Caco-2 (cell line): ENCODE data around the gene IL21R. TPM values are rescaled to one million over a fixed set of nuclear protein-coding genes. Genes with fewer than 3 reads are reported as not detected.
A peak's percentile ranks its signal among the peaks of the same experiment; 100 is the strongest.

ENCODE experiments used
- Bru-seq: library from RNA; stranded (reverse); fragments of 400-500 nt; gene quantifications from one replicate; lab custom pipeline; 2021; lab: Mats Ljungman, UMichigan
- BruChase-seq, 2 experiments: library from RNA; stranded (reverse); fragments of 400-500 nt; gene quantifications; one replicate each; lab custom pipeline; 2021; lab: Mats Ljungman, UMichigan
- BruUV-seq: library from RNA; stranded (reverse); fragments of 400-500 nt; replicated peaks from 2 replicates; lab custom pipeline; 2021; lab: Mats Ljungman, UMichigan
- CTCF ChIA-PET: fragments of 300-600 bp; sonication (Branson Sonifier 250); formaldehyde crosslinking; loops from one replicate; lab custom pipeline; 2022; ENCODE audit warnings: antibody characterized with exemption; lab: Charles Lee
- POLR2A ChIA-PET: fragments of 300-600 bp; sonication (Branson Sonifier 250); formaldehyde crosslinking; loops from one replicate; lab custom pipeline; 2022; ENCODE audit warnings: antibody characterized with exemption; lab: Charles Lee
- DNase-seq, 2 experiments: peaks; one replicate each; pipeline versions ENCODE4 v3.0.0 to v3.0.0-alpha.2; 2020 to 2022
- H3K27me3 ChIP-seq: replicated peaks from 2 replicates; pipeline ENCODE4 v1.6.0; 2011; ENCODE audit warnings: low read length; ENCODE audit not compliant: control insufficient read depth, insufficient read depth
- H3K36me3 ChIP-seq: 2 replicates; pipeline ENCODE4 v1.5.1; 2011; ENCODE audit warnings: low read length; ENCODE audit not compliant: control insufficient read depth, insufficient read depth
- H3K4me1 ChIP-seq: fragments of 250-450 bp; sonication (Bioruptor Pico); 2 replicates; pipeline ENCODE4 v1.5.1; 2020; ENCODE audit warnings: mild to moderate bottlenecking
- H3K4me3 ChIP-seq: 2 replicates; pipeline ENCODE4 v1.5.1; 2011; ENCODE audit warnings: low read depth, mild to moderate bottlenecking, control low read depth, low read length
- H3K9me3 ChIP-seq: fragments of 250-450 bp; sonication (Bioruptor Pico); 2 replicates; pipeline ENCODE4 v1.5.1; 2020; ENCODE audit warnings: mild to moderate bottlenecking, moderate library complexity
- H3K27ac Mint-ChIP-seq: one replicate; pipeline ENCODE4 v1.8.0; 2022; ENCODE audit warnings: mixed read lengths; ENCODE audit not compliant: unreplicated experiment
- H3K27me3 Mint-ChIP-seq: one replicate; pipeline ENCODE4 v1.8.0; 2022; ENCODE audit warnings: mixed read lengths; ENCODE audit not compliant: insufficient read depth, unreplicated experiment
- H3K36me3 Mint-ChIP-seq: one replicate; pipeline ENCODE4 v1.8.0; 2022; ENCODE audit warnings: mild to moderate bottlenecking, mixed read lengths; ENCODE audit not compliant: insufficient read depth, unreplicated experiment
- H3K4me1 Mint-ChIP-seq: one replicate; pipeline ENCODE4 v1.8.0; 2022; ENCODE audit warnings: low read depth, mixed read lengths; ENCODE audit not compliant: unreplicated experiment
- H3K4me3 Mint-ChIP-seq: one replicate; pipeline ENCODE4 v1.8.0; 2022; ENCODE audit warnings: mild to moderate bottlenecking, moderate library complexity, mixed read lengths; ENCODE audit not compliant: unreplicated experiment
- H3K9me3 Mint-ChIP-seq: one replicate; pipeline ENCODE4 v1.8.0; 2022; ENCODE audit warnings: mixed read lengths; ENCODE audit not compliant: unreplicated experiment
- intact Hi-C: fragments of 100-400 bp; cut with micrococcal nuclease; formaldehyde crosslinking; loops from one replicate; pipeline ENCODE4 v1.10.0; 2022; ENCODE audit not compliant: unreplicated experiment
- long read RNA-seq: library from polyadenylated mRNA; stranded (forward); transcript quantifications from one replicate; pipeline ENCODE4 v2.0.0, GENCODE V29; 2022
- total RNA-seq: library from RNA; stranded (reverse); gene quantifications from 2 replicates; pipeline ENCODE4 v1.2.3, GENCODE V29; 2022
- TF ChIP-seq, protein P1 (sequence below), 2 experiments: fragments of 200-600 bp in 1 of 2; IDR thresholded peaks; 1 replicate in 1 of 2; 2 replicates in 1 of 2; pipeline versions ENCODE4 v1.5.1 to v1.8.0; 2011 to 2022; ENCODE audit warnings: antibody characterized with exemption in 1 of 2, control low read depth in 1 of 2, inconsistent platforms in 1 of 2, low read depth in 1 of 2, low read length in 1 of 2, mild to moderate bottlenecking in 1 of 2, moderate library complexity in 1 of 2; ENCODE audit not compliant: insufficient read depth in 1 of 2, severe bottlenecking in 1 of 2, unreplicated experiment in 1 of 2

Gene IL21R
- total RNA-seq (0.07 and 0.12 TPM in 2 replicates), Bru-seq, nascent RNA (percentile 15 among the genes with signal in this experiment), BruChase-seq, experiment 1, labeled RNA remaining after a 2-hour chase (percentile 5 among the genes with signal in this experiment), BruChase-seq, experiment 2, labeled RNA remaining after a 6-hour chase (percentile 8 among the genes with signal in this experiment)
- long read RNA-seq, partial matches to known transcripts: 0 of 2 reads
- long read RNA-seq, other reads (novel, unspliced or antisense): 0 of 2 reads

DNA sequence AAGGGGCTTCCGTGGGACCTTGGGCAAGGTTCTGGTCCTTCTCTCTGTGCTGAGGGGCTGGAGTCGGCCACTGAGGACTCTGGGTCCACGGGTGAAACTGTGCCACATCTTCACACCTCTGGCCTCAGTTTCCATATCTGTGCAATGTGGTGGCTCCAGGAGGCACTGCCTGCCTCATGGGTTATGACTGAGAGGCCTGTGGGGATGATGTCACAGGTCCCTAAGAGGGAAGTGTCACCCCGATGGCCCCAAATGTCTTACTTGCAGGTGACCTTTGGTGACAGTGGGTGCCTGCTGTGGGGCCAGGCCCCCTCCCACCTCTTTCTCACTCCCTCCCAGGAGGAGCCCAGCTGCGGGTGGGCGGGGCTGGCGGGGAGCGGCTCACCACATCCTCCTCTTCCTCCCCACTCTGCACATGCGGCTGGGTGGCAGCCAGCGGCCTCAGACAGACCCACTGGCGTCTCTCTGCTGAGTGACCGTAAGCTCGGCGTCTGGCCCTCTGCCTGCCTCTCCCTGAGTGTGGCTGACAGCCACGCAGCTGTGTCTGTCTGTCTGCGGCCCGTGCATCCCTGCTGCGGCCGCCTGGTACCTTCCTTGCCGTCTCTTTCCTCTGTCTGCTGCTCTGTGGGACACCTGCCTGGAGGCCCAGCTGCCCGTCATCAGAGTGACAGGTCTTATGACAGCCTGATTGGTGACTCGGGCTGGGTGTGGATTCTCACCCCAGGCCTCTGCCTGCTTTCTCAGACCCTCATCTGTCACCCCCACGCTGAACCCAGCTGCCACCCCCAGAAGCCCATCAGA lies at the start of gene IL21R:
Gene IL21R, plus strand, starts transcription at position 407 of the 801 bp plus-strand sequence. CDS start 27,898 bp downstream, outside the sequence.
- ChIA-PET POLR2A (interaction anchor here (0.6 kb wide), 1 partner anchor 224 kb away, joined by 6 read pairs; no protein-coding TSS in a partner anchor), CTCF (no interaction called here)
- no peak for DNase-seq
- Mint-ChIP-seq H3K4me3 (no peak within 1 kb of the TSS), H3K9me3 (no peaks in the 10 kb centered on the region), H3K36me3 (no peaks in the 10 kb centered on the region), H3K27me3 (no peaks in the 10 kb centered on the region), H3K27ac (no peak within 1 kb of the TSS), H3K4me1 (no peaks in the 10 kb centered on the region)
- H3K36me3 ChIP-seq: no peaks in the 10 kb centered on the region
- intact Hi-C loops: no loop called here
- no peaks in the 10 kb centered on the region for H3K27me3 ChIP-seq
- no peaks in the 10 kb centered on the region for H3K9me3 ChIP-seq
- H3K4me1 ChIP-seq: no peaks in the 10 kb centered on the region
- TF ChIP-seq, protein P1, sequence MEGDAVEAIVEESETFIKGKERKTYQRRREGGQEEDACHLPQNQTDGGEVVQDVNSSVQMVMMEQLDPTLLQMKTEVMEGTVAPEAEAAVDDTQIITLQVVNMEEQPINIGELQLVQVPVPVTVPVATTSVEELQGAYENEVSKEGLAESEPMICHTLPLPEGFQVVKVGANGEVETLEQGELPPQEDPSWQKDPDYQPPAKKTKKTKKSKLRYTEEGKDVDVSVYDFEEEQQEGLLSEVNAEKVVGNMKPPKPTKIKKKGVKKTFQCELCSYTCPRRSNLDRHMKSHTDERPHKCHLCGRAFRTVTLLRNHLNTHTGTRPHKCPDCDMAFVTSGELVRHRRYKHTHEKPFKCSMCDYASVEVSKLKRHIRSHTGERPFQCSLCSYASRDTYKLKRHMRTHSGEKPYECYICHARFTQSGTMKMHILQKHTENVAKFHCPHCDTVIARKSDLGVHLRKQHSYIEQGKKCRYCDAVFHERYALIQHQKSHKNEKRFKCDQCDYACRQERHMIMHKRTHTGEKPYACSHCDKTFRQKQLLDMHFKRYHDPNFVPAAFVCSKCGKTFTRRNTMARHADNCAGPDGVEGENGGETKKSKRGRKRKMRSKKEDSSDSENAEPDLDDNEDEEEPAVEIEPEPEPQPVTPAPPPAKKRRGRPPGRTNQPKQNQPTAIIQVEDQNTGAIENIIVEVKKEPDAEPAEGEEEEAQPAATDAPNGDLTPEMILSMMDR (IDR thresholded peaks at IDR 0.05; ENCODE audit: insufficient read depth in 1 of 2, low read depth in 1 of 2, low read length in 1 of 2, severe bottlenecking in 1 of 2, unreplicated experiment in 1 of 2): no peak
- no peak within 1 kb of the TSS for H3K4me3 ChIP-seq
- no TSS peak for BruUV-seq

DNA sequence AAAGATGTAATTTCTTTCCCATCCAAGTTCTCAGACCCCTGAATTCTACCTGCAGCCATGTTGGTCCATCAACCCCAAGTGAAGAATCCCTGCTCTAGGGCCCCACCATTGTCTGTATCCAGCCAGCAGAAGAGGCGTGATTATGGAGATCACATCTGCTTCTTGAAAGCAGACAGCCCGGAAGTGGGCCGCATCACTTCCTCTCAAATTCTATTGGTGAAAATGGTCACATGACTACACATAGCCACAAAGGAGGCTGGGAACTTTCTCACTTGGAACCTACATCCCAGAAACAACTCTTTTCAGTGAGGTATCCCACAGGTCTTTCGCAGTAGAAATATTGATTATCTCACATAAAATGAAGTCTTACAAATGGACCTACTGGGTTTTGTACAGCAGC lies 48.1 kb upstream of the IL21R start:
- ChIA-PET POLR2A (no interaction called here), CTCF (no interaction called here)
- Histone ChIP-seq H3K27me3 (no peaks in the 10 kb centered on the region), H3K4me1 (no peaks in the 10 kb centered on the region), H3K36me3 (peaks cover 5% of the 10 kb centered on the region), H3K4me3 (no peak overlapping the region), H3K9me3 (no peaks in the 10 kb centered on the region)
- Mint-ChIP-seq H3K4me3 (no peak overlapping the region), H3K36me3 (peaks cover 51% of the 10 kb centered on the region), H3K27me3 (no peaks in the 10 kb centered on the region), H3K27ac (no peak overlapping the region), H3K9me3 (no peaks in the 10 kb centered on the region), H3K4me1 (no peaks in the 10 kb centered on the region)
- DNase-seq: no peak
- no TSS peak for BruUV-seq
- intact Hi-C loops: no loop called here
- TF ChIP-seq, protein P1 (IDR thresholded peaks at IDR 0.05; ENCODE audit: insufficient read depth in 1 of 2, low read depth in 1 of 2, low read length in 1 of 2, severe bottlenecking in 1 of 2, unreplicated experiment in 1 of 2): no peak

DNA sequence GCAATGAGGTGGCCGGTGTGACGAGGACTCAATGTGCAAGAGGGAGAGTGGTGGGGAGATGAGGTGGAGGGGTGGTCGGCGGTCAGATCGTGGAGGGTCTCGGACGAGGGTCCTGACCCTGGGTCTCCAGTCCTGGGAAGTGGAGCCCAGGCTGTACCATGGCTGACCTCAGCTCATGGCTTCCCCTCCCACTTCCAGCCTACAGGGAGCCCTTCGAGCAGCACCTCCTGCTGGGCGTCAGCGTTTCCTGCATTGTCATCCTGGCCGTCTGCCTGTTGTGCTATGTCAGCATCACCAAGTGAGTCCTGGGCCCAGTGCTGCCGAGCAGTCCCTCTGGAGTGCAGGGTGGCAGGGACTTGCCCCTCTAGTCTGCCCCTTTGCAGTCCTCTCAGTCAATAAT lies 46.4 kb upstream of the IL21R start:
- no peak overlapping the region for H3K27ac Mint-ChIP-seq
- no peaks in the 10 kb centered on the region for H3K27me3 Mint-ChIP-seq
- H3K9me3 Mint-ChIP-seq: no peaks in the 10 kb centered on the region
- H3K36me3 Mint-ChIP-seq: peaks cover 55% of the 10 kb centered on the region
- no peak overlapping the region for H3K4me3 Mint-ChIP-seq
- Histone ChIP-seq H3K4me1 (no peaks in the 10 kb centered on the region), H3K4me3 (no peak overlapping the region), H3K9me3 (no peaks in the 10 kb centered on the region), H3K36me3 (peaks cover 7% of the 10 kb centered on the region), H3K27me3 (no peaks in the 10 kb centered on the region)
- ChIA-PET POLR2A (no interaction called here), CTCF (no interaction called here)
- DNase-seq: peak in 1 of 2 experiments; percentile 24
- H3K4me1 Mint-ChIP-seq: no peaks in the 10 kb centered on the region
- no TSS peak for BruUV-seq
- TF ChIP-seq, protein P1 (IDR thresholded peaks at IDR 0.05; ENCODE audit: insufficient read depth in 1 of 2, low read depth in 1 of 2, low read length in 1 of 2, severe bottlenecking in 1 of 2, unreplicated experiment in 1 of 2): peak in 1 of 2 experiments; percentile 14
- intact Hi-C loops: no loop called here
